K562 (cell line): ENCODE measurements around the gene HRAS. TPM values are rescaled to one million over a fixed set of nuclear protein-coding genes. Genes with fewer than 3 reads are reported as not detected.

ENCODE experiments used
- CBFA2T2 ChIP-seq: fragments of 450-650 bp; conservative IDR thresholded peaks from 2 replicates; pipeline ENCODE4 v1.6.1; 2017; ENCODE audit warnings: mild to moderate bottlenecking
- CBX3 ChIP-seq, 2 experiments: IDR thresholded peaks; 1 replicate in 1 of 2; 2 replicates in 1 of 2; pipeline ENCODE4 v1.6.1; 2012; ENCODE audit warnings: inconsistent platforms in 2 of 2, low read length in 2 of 2, borderline replicate concordance in 1 of 2, control low read depth in 1 of 2
- CHD2 ChIP-seq: IDR thresholded peaks from 2 replicates; pipeline ENCODE4 v1.6.1; 2011; ENCODE audit warnings: low read depth, low read length
- MITF ChIP-seq: IDR thresholded peaks from 2 replicates; pipeline ENCODE4 v1.6.1; 2014; ENCODE audit warnings: antibody characterized with exemption
- MXI1 ChIP-seq: IDR thresholded peaks from 2 replicates; pipeline ENCODE4 v1.6.1; 2011; ENCODE audit warnings: low read depth, mild to moderate bottlenecking, improper control_type of control experiment, low read length
- MYNN ChIP-seq, 2 experiments: sonication (generic); formaldehyde crosslinking in 1 of 2; IDR thresholded peaks; 2 replicates each; pipeline versions ENCODE4 v1.5.0 to v1.6.1; 2016 to 2020; ENCODE audit warnings: antibody characterized with exemption in 1 of 2, missing genetic modification reagents in 1 of 2
- POLR2G ChIP-seq: fragments of 200-400 bp; formaldehyde crosslinking; IDR thresholded peaks from 2 replicates; pipeline ENCODE4 v1.6.1; 2017; ENCODE audit warnings: low read depth, mild to moderate bottlenecking, antibody characterized with exemption, low read length, moderate library complexity
- SP1 ChIP-seq: sonication (generic); formaldehyde crosslinking; IDR thresholded peaks from 2 replicates; pipeline ENCODE4 v1.8.1; 2022; ENCODE audit warnings: mild to moderate bottlenecking, missing genetic modification reagents
- USF2 ChIP-seq: sonication (generic); formaldehyde crosslinking; IDR thresholded peaks from 2 replicates; pipeline ENCODE4 v1.5.0; 2020; ENCODE audit warnings: missing genetic modification reagents
- ZHX1 ChIP-seq: fragments of 150-350 bp; conservative IDR thresholded peaks from 2 replicates; pipeline ENCODE4 v1.6.1; 2014; ENCODE audit warnings: low read length
- polyA plus RNA-seq, 8 experiments: library from polyadenylated mRNA; depleted of rRNA in 4 of 8; stranded (reverse) in 5 of 8; unstranded in 3 of 8; fragments of >200 nt; fragmentation: Nextera tagmentation in 2 of 8; fragmentation: Illumina TruSeq in 1 of 8; extraction: Ambion mirVana in 2 of 8; extraction: Trizol in 1 of 8; gene quantifications; 2 replicates each; pipeline versions ENCODE4 v1.2.1 to v1.2.3, GENCODE V29; 2011 to 2014; ENCODE audit warnings: inconsistent platforms in 1 of 8, missing spikeins in 1 of 8
- total RNA-seq, 7 experiments: library from RNA; depleted of rRNA in 6 of 7; stranded (reverse); fragments of >200 nt in 6 of 7; fragmentation: Illumina TruSeq in 2 of 7; extraction: Trizol in 2 of 7; gene quantifications; 2 replicates each; pipeline versions ENCODE4 v1.2.1 to v1.2.3, GENCODE V29; 2011 to 2021; ENCODE audit warnings: low replicate concordance in 1 of 7
- TF ChIP-seq, protein P1 (sequence below): fragments of 450-650 bp; IDR thresholded peaks from 2 replicates; pipeline ENCODE4 v1.6.1; 2017; ENCODE audit warnings: antibody characterized with exemption, mild to moderate bottlenecking
- TF ChIP-seq, protein P2 (sequence below), 2 experiments: IDR thresholded peaks; 2 replicates each; pipeline ENCODE4 v1.6.1; 2011; ENCODE audit warnings: borderline replicate concordance in 1 of 2, control low read depth in 1 of 2, low read depth in 1 of 2, low read length in 1 of 2, mild to moderate bottlenecking in 1 of 2, mixed read lengths in 1 of 2, moderate library complexity in 1 of 2; ENCODE audit not compliant: insufficient read depth in 1 of 2, insufficient read length in 1 of 2, poor library complexity in 1 of 2, severe bottlenecking in 1 of 2; ENCODE audit errors: extremely low read depth in 1 of 2

HRAS gene
- total and polyA plus RNA-seq, 9 of the 15 experiments (the other 6 are each of a cell fraction or from before 2014, with no cell fraction given): 2.8 to 73.5 (median 29.6) TPM

DNA sequence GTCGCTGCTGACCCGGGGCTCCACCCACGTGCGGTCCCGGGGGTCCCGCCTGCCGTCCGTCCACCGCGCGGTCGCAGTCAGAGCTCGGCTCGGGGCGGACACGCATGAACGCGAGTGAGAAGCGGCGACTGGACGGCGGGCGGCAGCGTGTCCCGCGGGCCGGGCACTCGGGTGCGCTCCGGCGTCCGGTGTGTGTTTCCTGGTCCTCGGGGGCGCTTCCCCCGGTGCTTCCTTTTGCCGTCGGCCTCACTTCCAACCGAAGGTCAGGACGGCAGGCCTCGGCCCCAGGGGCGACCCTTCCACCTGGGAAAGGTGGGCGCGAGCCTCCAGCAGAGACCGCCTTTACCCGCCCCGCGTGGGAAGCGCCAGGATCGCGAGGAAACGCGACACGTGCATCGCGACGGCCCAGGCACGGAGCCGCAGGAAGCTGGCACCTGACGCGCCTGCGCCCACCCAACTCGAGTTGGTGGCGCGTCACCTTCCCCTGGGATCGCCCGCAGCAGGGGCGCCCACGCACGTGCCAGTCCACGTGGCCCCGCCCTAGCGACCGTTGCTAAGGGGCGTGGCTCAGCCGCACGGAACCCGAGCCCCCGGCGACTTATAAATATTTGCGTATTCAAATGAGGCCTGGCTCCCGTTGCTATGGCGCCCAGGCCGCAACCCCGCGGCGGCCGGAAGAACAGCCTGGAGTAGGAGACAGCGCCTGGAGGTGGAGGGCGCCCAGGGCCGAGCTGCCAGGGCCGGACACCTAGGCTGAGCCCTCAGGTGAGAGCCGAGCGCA is 1.7 kb upstream of the HRAS start, which contains the start of gene LRRC56 (continued):
- TF ChIP-seq, protein P1, sequence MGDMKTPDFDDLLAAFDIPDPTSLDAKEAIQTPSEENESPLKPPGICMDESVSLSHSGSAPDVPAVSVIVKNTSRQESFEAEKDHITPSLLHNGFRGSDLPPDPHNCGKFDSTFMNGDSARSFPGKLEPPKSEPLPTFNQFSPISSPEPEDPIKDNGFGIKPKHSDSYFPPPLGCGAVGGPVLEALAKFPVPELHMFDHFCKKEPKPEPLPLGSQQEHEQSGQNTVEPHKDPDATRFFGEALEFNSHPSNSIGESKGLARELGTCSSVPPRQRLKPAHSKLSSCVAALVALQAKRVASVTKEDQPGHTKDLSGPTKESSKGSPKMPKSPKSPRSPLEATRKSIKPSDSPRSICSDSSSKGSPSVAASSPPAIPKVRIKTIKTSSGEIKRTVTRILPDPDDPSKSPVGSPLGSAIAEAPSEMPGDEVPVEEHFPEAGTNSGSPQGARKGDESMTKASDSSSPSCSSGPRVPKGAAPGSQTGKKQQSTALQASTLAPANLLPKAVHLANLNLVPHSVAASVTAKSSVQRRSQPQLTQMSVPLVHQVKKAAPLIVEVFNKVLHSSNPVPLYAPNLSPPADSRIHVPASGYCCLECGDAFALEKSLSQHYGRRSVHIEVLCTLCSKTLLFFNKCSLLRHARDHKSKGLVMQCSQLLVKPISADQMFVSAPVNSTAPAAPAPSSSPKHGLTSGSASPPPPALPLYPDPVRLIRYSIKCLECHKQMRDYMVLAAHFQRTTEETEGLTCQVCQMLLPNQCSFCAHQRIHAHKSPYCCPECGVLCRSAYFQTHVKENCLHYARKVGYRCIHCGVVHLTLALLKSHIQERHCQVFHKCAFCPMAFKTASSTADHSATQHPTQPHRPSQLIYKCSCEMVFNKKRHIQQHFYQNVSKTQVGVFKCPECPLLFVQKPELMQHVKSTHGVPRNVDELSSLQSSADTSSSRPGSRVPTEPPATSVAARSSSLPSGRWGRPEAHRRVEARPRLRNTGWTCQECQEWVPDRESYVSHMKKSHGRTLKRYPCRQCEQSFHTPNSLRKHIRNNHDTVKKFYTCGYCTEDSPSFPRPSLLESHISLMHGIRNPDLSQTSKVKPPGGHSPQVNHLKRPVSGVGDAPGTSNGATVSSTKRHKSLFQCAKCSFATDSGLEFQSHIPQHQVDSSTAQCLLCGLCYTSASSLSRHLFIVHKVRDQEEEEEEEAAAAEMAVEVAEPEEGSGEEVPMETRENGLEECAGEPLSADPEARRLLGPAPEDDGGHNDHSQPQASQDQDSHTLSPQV: peak; percentile 82
- TF ChIP-seq USF2 (CRISPR knock-in tag) (peak; percentile 89), CBFA2T2 (peak; percentile 32; the same call in 1 of the 2 replicates), MYNN (IDR thresholded peaks at IDR 0.05) (peak; percentile 54; the same call in 1 of the 2 replicates), MYNN (CRISPR knock-in tag; IDR thresholded peaks at IDR 0.05) (no peak), ZHX1 (0 out of 2 replicates have a peak, but pooled peaks have one; percentile 34), POLR2G (peak; percentile 76), MXI1 (peak; percentile 98), CBX3 (IDR thresholded peaks at IDR 0.05; ENCODE audit: borderline replicate concordance in 1 of 2, low read length in 2 of 2) (peak in 1 of 2 experiments; percentile 65; a peak in 1 of 3 replicates), MITF (0 out of 2 replicates have a peak, but pooled peaks have one; percentile 37), SP1 (peak; percentile 88), CHD2 (0 out of 2 replicates have a peak, but pooled peaks have one; percentile 7)
- TF ChIP-seq, protein P2, sequence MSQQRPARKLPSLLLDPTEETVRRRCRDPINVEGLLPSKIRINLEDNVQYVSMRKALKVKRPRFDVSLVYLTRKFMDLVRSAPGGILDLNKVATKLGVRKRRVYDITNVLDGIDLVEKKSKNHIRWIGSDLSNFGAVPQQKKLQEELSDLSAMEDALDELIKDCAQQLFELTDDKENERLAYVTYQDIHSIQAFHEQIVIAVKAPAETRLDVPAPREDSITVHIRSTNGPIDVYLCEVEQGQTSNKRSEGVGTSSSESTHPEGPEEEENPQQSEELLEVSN (IDR thresholded peaks at IDR 0.05; ENCODE audit: borderline replicate concordance in 1 of 2, extremely low read depth in 1 of 2, insufficient read depth in 1 of 2, insufficient read length in 1 of 2, low read depth in 1 of 2, low read length in 1 of 2, poor library complexity in 1 of 2, severe bottlenecking in 1 of 2): peak; percentile 60 to 82
